K562 (cell line): ENCODE results near the gene SEC14L2.

Experiments
- BRCA1 ChIP-seq, 2 experiments: fragments of 450-650 bp in 1 of 2; sonication (generic) in 1 of 2; formaldehyde crosslinking in 1 of 2; IDR thresholded peaks; 2 replicates each; pipeline versions ENCODE4 v1.5.0 to v1.6.1; 2017 to 2020; ENCODE audit warnings: mild to moderate bottlenecking in 1 of 2, missing genetic modification reagents in 1 of 2
- EP300 ChIP-seq: IDR thresholded peaks from 2 replicates; pipeline ENCODE4 v1.6.1; 2012; ENCODE audit warnings: low read length, improper control_type of control experiment
- HDAC2 ChIP-seq: fragments of 450-650 bp; IDR thresholded peaks from 2 replicates; pipeline ENCODE4 v1.6.1; 2016; ENCODE audit warnings: mild to moderate bottlenecking
- LEF1 ChIP-seq: fragments of 450-650 bp; IDR thresholded peaks from 2 replicates; pipeline ENCODE4 v1.6.1; 2016; ENCODE audit warnings: mild to moderate bottlenecking
- POLR2A ChIP-seq: fragments of 450-650 bp; conservative IDR thresholded peaks from 2 replicates; pipeline ENCODE4 v1.6.1; 2016
- POLR2AphosphoS5 ChIP-seq: IDR thresholded peaks from 2 replicates; pipeline ENCODE4 v1.6.1; 2011; ENCODE audit warnings: mild to moderate bottlenecking, low read depth, low read length, moderate library complexity; ENCODE audit not compliant: control insufficient read depth, insufficient read depth
- POLR2H ChIP-seq: IDR thresholded peaks from 2 replicates; pipeline ENCODE4 v1.6.1; 2016; ENCODE audit warnings: missing genetic modification characterization, low read depth, mild to moderate bottlenecking, control low read depth, missing compliant biosample characterization, moderate library complexity
- PREB ChIP-seq: sonication (generic); formaldehyde crosslinking; IDR thresholded peaks from 2 replicates; pipeline ENCODE4 v1.8.1; 2023; ENCODE audit warnings: mild to moderate bottlenecking, missing genetic modification reagents
- PTBP1 ChIP-seq: fragments of 200-400 bp; formaldehyde crosslinking; IDR thresholded peaks from 2 replicates; pipeline ENCODE4 v1.6.1; 2017; ENCODE audit warnings: low read depth, low read length
- SNAPC5 ChIP-seq: fragments of 250-450 bp; sonication (Bioruptor Pico); IDR thresholded peaks from 2 replicates; pipeline ENCODE4 v1.8.0; 2021; ENCODE audit warnings: moderate library complexity, mild to moderate bottlenecking, inconsistent platforms
- TCF7L2 ChIP-seq: fragments of 150-350 bp; IDR thresholded peaks from 2 replicates; pipeline ENCODE4 v1.6.1; 2016; ENCODE audit warnings: low read depth, mild to moderate bottlenecking, low read length, moderate library complexity
- ZNF282 ChIP-seq: sonication (generic); formaldehyde crosslinking; IDR thresholded peaks from 2 replicates; pipeline ENCODE4 v1.8.1; 2023; ENCODE audit warnings: missing genetic modification reagents
- TF ChIP-seq, protein P1 (sequence below), 3 experiments: IDR thresholded peaks in 2 of 3; conservative IDR thresholded peaks in 1 of 3; 2 replicates each; pipeline ENCODE4 v1.5.1; 2011 to 2012; ENCODE audit warnings: low read length in 3 of 3, mild to moderate bottlenecking in 3 of 3, control low read depth in 2 of 3, improper control_type of control experiment in 1 of 3, inconsistent platforms in 1 of 3, low read depth in 1 of 3, mixed read lengths in 1 of 3, moderate library complexity in 1 of 3; ENCODE audit not compliant: insufficient read depth in 2 of 3

GRCh38 chr22:30421695-30422480 is 25.1 kb downstream of the SEC14L2 start:
- TF ChIP-seq POLR2AphosphoS5 (peak; percentile 74; the same call in 1 of the 2 replicates), PTBP1 (no peak), BRCA1 (IDR thresholded peaks at IDR 0.05) (no peak), BRCA1 (CRISPR knock-in tag; IDR thresholded peaks at IDR 0.05) (no peak), SNAPC5 (no peak), PREB (CRISPR knock-in tag) (no peak), EP300 (peak; percentile 88), HDAC2 (no peak), ZNF282 (CRISPR knock-in tag) (no peak), POLR2H (tag) (no peak), POLR2A (peak; percentile 46), LEF1 (peak; percentile 85), TCF7L2 (no peak)
- TF ChIP-seq, protein P1, sequence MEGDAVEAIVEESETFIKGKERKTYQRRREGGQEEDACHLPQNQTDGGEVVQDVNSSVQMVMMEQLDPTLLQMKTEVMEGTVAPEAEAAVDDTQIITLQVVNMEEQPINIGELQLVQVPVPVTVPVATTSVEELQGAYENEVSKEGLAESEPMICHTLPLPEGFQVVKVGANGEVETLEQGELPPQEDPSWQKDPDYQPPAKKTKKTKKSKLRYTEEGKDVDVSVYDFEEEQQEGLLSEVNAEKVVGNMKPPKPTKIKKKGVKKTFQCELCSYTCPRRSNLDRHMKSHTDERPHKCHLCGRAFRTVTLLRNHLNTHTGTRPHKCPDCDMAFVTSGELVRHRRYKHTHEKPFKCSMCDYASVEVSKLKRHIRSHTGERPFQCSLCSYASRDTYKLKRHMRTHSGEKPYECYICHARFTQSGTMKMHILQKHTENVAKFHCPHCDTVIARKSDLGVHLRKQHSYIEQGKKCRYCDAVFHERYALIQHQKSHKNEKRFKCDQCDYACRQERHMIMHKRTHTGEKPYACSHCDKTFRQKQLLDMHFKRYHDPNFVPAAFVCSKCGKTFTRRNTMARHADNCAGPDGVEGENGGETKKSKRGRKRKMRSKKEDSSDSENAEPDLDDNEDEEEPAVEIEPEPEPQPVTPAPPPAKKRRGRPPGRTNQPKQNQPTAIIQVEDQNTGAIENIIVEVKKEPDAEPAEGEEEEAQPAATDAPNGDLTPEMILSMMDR (IDR thresholded peaks at IDR 0.05 in 2 of 3, conservative IDR thresholded peaks at IDR 0.05 in 1 of 3; ENCODE audit: insufficient read depth in 2 of 3, low read depth in 1 of 3, low read length in 3 of 3) = no peak; a peak in 1 of 6 replicates
